ENCODE results near the gene ZNF507. TPM values are rescaled to one million over a fixed set of nuclear protein-coding genes. Genes with fewer than 3 reads are reported as not detected.

Gene ZNF507
- total RNA-seq, 1 donor from 2014 or later = 27.5 TPM

- Histone ChIP-seq H3K4me1 (peaks cover 36% of the 10 kb centered on the region), H3K4me3 (peak overlapping the region; percentile 1 to 78), H3K9me3 (no peaks in the 10 kb centered on the region), H3K36me3 (peaks cover 0 to 6% of the 10 kb centered on the region in 2 donors), H3K27me3 (no peaks in the 10 kb centered on the region), H3K27ac (no peak overlapping the region)
- intact Hi-C loops (cut with DNase I) = no loop called here
- DNase-seq (ENCODE audit: extremely low spot score in 2 of 2) = no peak
- TF ChIP-seq POLR2AphosphoS5 (IDR thresholded peaks at IDR 0.05; ENCODE audit: insufficient read depth in 1 of 2, low read depth in 1 of 2) = no peak
- no peak for TF ChIP-seq CTCF (IDR thresholded peaks at IDR 0.05)
- no peak for TF ChIP-seq POLR2A (IDR thresholded peaks at IDR 0.05)
These were observed 1.5 kb downstream of the ZNF507 start for GRCh38 chr19:32346901-32347300.

- peaks cover 39% of the 10 kb centered on the region for H3K4me1 ChIP-seq
- peaks cover 0 to 6% of the 10 kb centered on the region in 2 donors for H3K36me3 ChIP-seq
- no peaks in the 10 kb centered on the region for H3K27me3 ChIP-seq
- intact Hi-C loops (cut with DNase I) = no loop called here
- no peak for DNase-seq (ENCODE audit: extremely low spot score in 2 of 2)
- H3K27ac ChIP-seq = no peak overlapping the region
- TF ChIP-seq POLR2A (IDR thresholded peaks at IDR 0.05) = no peak
- no peak for TF ChIP-seq CTCF (IDR thresholded peaks at IDR 0.05)
- no peak for TF ChIP-seq POLR2AphosphoS5 (IDR thresholded peaks at IDR 0.05; ENCODE audit: insufficient read depth in 1 of 2, low read depth in 1 of 2)
- no peak overlapping the region for H3K4me3 ChIP-seq
- H3K9me3 ChIP-seq = no peaks in the 10 kb centered on the region
These were observed 2.2 kb downstream of the ZNF507 start for GRCh38 chr19:32347573-32347972.

- no peak for DNase-seq (ENCODE audit: extremely low spot score in 2 of 2)
- Histone ChIP-seq H3K9me3 (no peaks in the 10 kb centered on the region), H3K27me3 (no peaks in the 10 kb centered on the region), H3K4me3 (no peak overlapping the region), H3K27ac (no peak overlapping the region), H3K36me3 (peaks cover 0 to 21% of the 10 kb centered on the region in 2 donors), H3K4me1 (peaks cover 39% of the 10 kb centered on the region)
- intact Hi-C loops (cut with DNase I) = no loop called here
- TF ChIP-seq POLR2AphosphoS5 (IDR thresholded peaks at IDR 0.05; ENCODE audit: insufficient read depth in 1 of 2, low read depth in 1 of 2) (no peak), POLR2A (IDR thresholded peaks at IDR 0.05) (no peak), CTCF (IDR thresholded peaks at IDR 0.05) (no peak)
These were observed 3.6 kb downstream of the ZNF507 start for GRCh38 chr19:32349051-32349450.

- peaks cover 39% of the 10 kb centered on the region for H3K4me1 ChIP-seq
- DNase-seq (ENCODE audit: extremely low spot score in 2 of 2) = no peak
- no peak overlapping the region for H3K27ac ChIP-seq
- no peak overlapping the region for H3K4me3 ChIP-seq
- no peaks in the 10 kb centered on the region for H3K9me3 ChIP-seq
- H3K27me3 ChIP-seq = no peaks in the 10 kb centered on the region
- H3K36me3 ChIP-seq = peaks cover 0 to 26% of the 10 kb centered on the region in 2 donors
- TF ChIP-seq POLR2AphosphoS5 (IDR thresholded peaks at IDR 0.05; ENCODE audit: insufficient read depth in 1 of 2, low read depth in 1 of 2) = no peak
- intact Hi-C loops (cut with DNase I) = no loop called here
These were observed 4.5 kb downstream of the ZNF507 start for GRCh38 chr19:32349724-32350470.

GRCh38 chr19:32350471-32350865, 5.1 kb downstream of the ZNF507 start:
- Histone ChIP-seq H3K4me3 (no peak overlapping the region), H3K27ac (no peak overlapping the region), H3K4me1 (peaks cover 39% of the 10 kb centered on the region), H3K27me3 (no peaks in the 10 kb centered on the region), H3K36me3 (peaks cover 0 to 26% of the 10 kb centered on the region in 2 donors), H3K9me3 (no peaks in the 10 kb centered on the region)
- no peak for TF ChIP-seq POLR2AphosphoS5 (IDR thresholded peaks at IDR 0.05; ENCODE audit: insufficient read depth in 1 of 2, low read depth in 1 of 2)
- no peak for TF ChIP-seq CTCF (IDR thresholded peaks at IDR 0.05)
- TF ChIP-seq POLR2A (IDR thresholded peaks at IDR 0.05) = no peak
- intact Hi-C loops (cut with DNase I) = no loop called here
- no peak for DNase-seq (ENCODE audit: extremely low spot score in 2 of 2)
